SK-N-SH (cell line): ENCODE measurements around the gene ZNF622. TPM values are rescaled to one million over a fixed set of nuclear protein-coding genes. Genes with fewer than 3 reads are reported as not detected.

Experiments used
- CTCF ChIA-PET: fragments of 300-600, 350-600 bp; formaldehyde crosslinking; extraction: SDS; loops from one replicate; lab custom pipeline; 2021; lab: Yijun Ruan, JAX
- POLR2A ChIA-PET: fragments of 350-600 bp; sonication (Branson Sonifier 250); formaldehyde crosslinking; extraction: SDS; loops from one replicate; lab custom pipeline; 2020; ENCODE audit warnings: antibody characterized with exemption, inconsistent platforms; lab: Yijun Ruan, JAX
- DNase-seq: peaks from one replicate; pipeline ENCODE4 v3.0.0; 2012
- H2AFZ ChIP-seq: fragments of 200-600 bp; sonication (generic); 2 replicates; pipeline ENCODE4 v1.8.1; 2016; ENCODE audit warnings: antibody characterized with exemption, mild to moderate bottlenecking, low read depth
- H3F3A ChIP-seq: fragments of 200-600 bp; sonication (generic); replicated peaks from 2 replicates; pipeline ENCODE3; 2016; ENCODE audit warnings: antibody characterized with exemption, mild to moderate bottlenecking; ENCODE audit not compliant: insufficient read depth
- H3K27ac ChIP-seq, 2 experiments: fragments of 200-500 bp in 1 of 2; fragments of 200-600 bp in 1 of 2; sonication (Bioruptor generic) in 1 of 2; sonication (generic), shearing (Covaris generic) in 1 of 2; 2 replicates each; pipeline versions ENCODE4 v1.5.1 to v1.6.1; 2014 to 2016; ENCODE audit warnings: low read depth in 2 of 2, inconsistent platforms in 1 of 2, low read length in 1 of 2, mild to moderate bottlenecking in 1 of 2, mixed read lengths in 1 of 2
- H3K27me3 ChIP-seq: fragments of 200-600 bp; sonication (generic), shearing (Covaris generic); 2 replicates; pipeline ENCODE4 v1.6.1; 2016; ENCODE audit warnings: mixed run types; ENCODE audit not compliant: insufficient read depth
- H3K36me3 ChIP-seq, 2 experiments: fragments of 200-500 bp in 1 of 2; fragments of 200-600 bp in 1 of 2; sonication (Bioruptor generic) in 1 of 2; sonication (generic) in 1 of 2; replicated peaks in 1 of 2; 2 replicates each; pipeline versions ENCODE3 to v1.5.1; 2014 to 2016; ENCODE audit warnings: low read length in 1 of 2, mild to moderate bottlenecking in 1 of 2; ENCODE audit not compliant: insufficient read depth in 2 of 2, control insufficient read depth in 1 of 2
- H3K4me1 ChIP-seq, 2 experiments: fragments of 200-500 bp in 1 of 2; fragments of 200-600 bp in 1 of 2; sonication (Bioruptor generic) in 1 of 2; sonication (generic), shearing (Covaris generic) in 1 of 2; 2 replicates each; pipeline versions ENCODE4 v1.5.1 to v1.6.1; 2014 to 2016; ENCODE audit warnings: low read depth in 1 of 2, low read length in 1 of 2, mixed run types in 1 of 2; ENCODE audit not compliant: insufficient read depth in 2 of 2, control insufficient read depth in 1 of 2
- H3K4me2 ChIP-seq: fragments of 200-600 bp; sonication (generic), shearing (Covaris generic); 2 replicates; pipeline ENCODE4 v1.6.1; 2017; ENCODE audit warnings: mixed run types
- H3K4me3 ChIP-seq, 2 experiments: fragments of 200-500 bp in 1 of 2; fragments of 200-600 bp in 1 of 2; sonication (Bioruptor generic) in 1 of 2; sonication (generic), shearing (Covaris generic) in 1 of 2; 2 replicates each; pipeline versions ENCODE4 v1.5.1 to v1.8.1; 2014 to 2016; ENCODE audit warnings: low read depth in 2 of 2, inconsistent platforms in 1 of 2, low read length in 1 of 2, mild to moderate bottlenecking in 1 of 2, mixed read lengths in 1 of 2, moderate library complexity in 1 of 2
- H3K79me2 ChIP-seq: fragments of 200-600 bp; sonication (generic); 2 replicates; pipeline ENCODE4 v1.8.1; 2017; ENCODE audit warnings: mild to moderate bottlenecking; ENCODE audit not compliant: insufficient read depth
- H3K9ac ChIP-seq: fragments of 200-600 bp; sonication (generic); 2 replicates; pipeline ENCODE4 v1.6.1; 2017; ENCODE audit warnings: mixed run types
- H3K9me2 ChIP-seq: fragments of 200-600 bp; sonication (generic); 2 replicates; pipeline ENCODE4 v1.6.1; 2017; ENCODE audit warnings: mixed run types
- H3K9me3 ChIP-seq: fragments of 200-600 bp; sonication (generic); 2 replicates; pipeline ENCODE4 v1.6.1; 2017; ENCODE audit warnings: mixed run types, mild to moderate bottlenecking, moderate library complexity
- H4K20me1 ChIP-seq: fragments of 200-600 bp; sonication (generic); 2 replicates; pipeline ENCODE4 v1.6.1; 2017; ENCODE audit warnings: mild to moderate bottlenecking, mixed run types; ENCODE audit not compliant: insufficient read depth
- EZH2phosphoT487 ChIP-seq: fragments of 200-600 bp; sonication (generic); IDR thresholded peaks from 2 replicates; pipeline ENCODE4 v1.6.1; 2017; ENCODE audit warnings: low read depth, mixed run types, mild to moderate bottlenecking, antibody characterized with exemption, moderate library complexity, borderline replicate concordance
- FOSL2 ChIP-seq: IDR thresholded peaks from 2 replicates; pipeline ENCODE4 v1.4.0; 2012; ENCODE audit warnings: low read depth, mild to moderate bottlenecking, moderate library complexity, borderline replicate concordance
- FOXJ3 ChIP-seq: sonication (generic); formaldehyde crosslinking; IDR thresholded peaks from 2 replicates; pipeline ENCODE4 v1.5.1; 2020; ENCODE audit warnings: mild to moderate bottlenecking, missing genetic modification reagents
- FOXM1 ChIP-seq: IDR thresholded peaks from 2 replicates; pipeline ENCODE4 v1.4.0; 2012; ENCODE audit warnings: low read depth, mild to moderate bottlenecking
- JUND ChIP-seq: IDR thresholded peaks from 2 replicates; pipeline ENCODE4 v1.4.0; 2012
- MXI1 ChIP-seq: IDR thresholded peaks from 2 replicates; pipeline ENCODE4 v1.6.1; 2012; ENCODE audit warnings: mild to moderate bottlenecking, low read depth, low read length, improper control_type of control experiment
- NFIC ChIP-seq: IDR thresholded peaks from 2 replicates; pipeline ENCODE4 v1.4.0; 2012; ENCODE audit warnings: borderline replicate concordance
- POLR2AphosphoS5 ChIP-seq: IDR thresholded peaks from 2 replicates; pipeline ENCODE4 v1.6.1; 2012; ENCODE audit warnings: low read depth, low read length
- RFX5 ChIP-seq: IDR thresholded peaks from 2 replicates; pipeline ENCODE4 v1.6.1; 2012; ENCODE audit warnings: mild to moderate bottlenecking, improper control_type of control experiment, low read length
- RXRA ChIP-seq: IDR thresholded peaks from 2 replicates; pipeline ENCODE4 v1.4.0; 2012; ENCODE audit warnings: low read depth, mild to moderate bottlenecking, borderline replicate concordance
- SMC3 ChIP-seq: IDR thresholded peaks from 2 replicates; pipeline ENCODE4 v1.6.1; 2012; ENCODE audit warnings: low read depth, low read length, improper control_type of control experiment
- TAF1 ChIP-seq: IDR thresholded peaks from 2 replicates; pipeline ENCODE4 v1.6.1; 2012; ENCODE audit warnings: low read depth, mild to moderate bottlenecking, low read length, moderate library complexity, borderline replicate concordance
- TEAD4 ChIP-seq: IDR thresholded peaks from 2 replicates; pipeline ENCODE4 v1.4.0; 2012; ENCODE audit warnings: mild to moderate bottlenecking, borderline replicate concordance; ENCODE audit not compliant: insufficient read depth
- WGBS: methylation state at CpG from one replicate; pipeline ENCODE4 v1.1.6; 2017; ENCODE audit warnings: low lambda C conversion rate; 5-methylcytosine and 5-hydroxymethylcytosine counted together
- polyA plus RNA-seq, 3 experiments: library from polyadenylated mRNA; depleted of rRNA; stranded (reverse); fragments of >200 nt; gene quantifications; 2 replicates each; pipeline ENCODE4 v1.2.3, GENCODE V29; 2012
- TF ChIP-seq, protein P1 (sequence below): fragments of 200-600 bp; sonication (generic); IDR thresholded peaks from 2 replicates; pipeline ENCODE4 v1.6.1; 2017; ENCODE audit warnings: antibody characterized with exemption, mild to moderate bottlenecking, moderate library complexity
- TF ChIP-seq, protein P2 (sequence below): fragments of 150-350 bp; IDR thresholded peaks from 2 replicates; pipeline ENCODE4 v1.6.1; 2016; ENCODE audit warnings: mild to moderate bottlenecking, low read depth, low read length
- TF ChIP-seq, protein P3 (sequence below): IDR thresholded peaks from 2 replicates; pipeline ENCODE4 v1.6.1; 2012; ENCODE audit warnings: mild to moderate bottlenecking, low read depth, low read length, moderate library complexity

The ZNF622 gene
- polyA plus RNA-seq, 1 of the 3 experiments (the other 2 are of a cell fraction) = 20.0 TPM

DNA sequence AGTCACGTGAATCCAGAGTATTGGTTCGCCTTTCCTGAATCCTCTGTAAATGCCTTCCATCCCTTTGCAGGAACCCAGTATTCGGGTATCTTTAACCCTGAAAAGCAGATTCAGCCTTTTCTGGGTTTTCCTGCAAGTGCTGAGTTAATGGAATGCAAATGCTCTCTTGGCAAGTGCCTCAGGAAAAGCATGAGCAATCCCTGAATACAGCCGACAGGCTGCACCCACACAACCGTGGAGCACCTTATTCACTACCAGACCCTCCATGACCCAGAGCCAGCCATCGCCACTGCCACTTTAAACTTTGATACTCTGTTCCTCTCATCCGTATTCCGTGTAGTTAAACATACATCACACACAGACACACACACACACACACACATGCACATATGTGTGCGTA is 54.4 kb downstream of the ZNF622 start:
- Histone ChIP-seq H3K9ac (no peak overlapping the region), H3K36me3 (no peaks in the 10 kb centered on the region), H3K79me2 (no peaks in the 10 kb centered on the region), H3K4me3 (no peak overlapping the region), H3K9me3 (no peaks in the 10 kb centered on the region), H3K4me1 (peaks cover 11% of the 10 kb centered on the region in 2 experiments; a peak in 2 of 4 replicates), H4K20me1 (no peaks in the 10 kb centered on the region), H3K9me2 (no peaks in the 10 kb centered on the region), H3K27me3 (no peaks in the 10 kb centered on the region), H3F3A (no peaks in the 10 kb centered on the region), H3K27ac (peak overlapping the region in 1 of 2 experiments; percentile 16; a peak in 1 of 4 replicates), H2AFZ (no peak overlapping the region), H3K4me2 (peak overlapping the region; percentile 13; the same call in 1 of the 2 replicates)
- TF ChIP-seq EZH2phosphoT487 (no peak), RFX5 (no peak), RXRA (no peak)
- WGBS = 57% methylated on average over 9 of the region's 9 CpGs
- DNase-seq = no peak
- POLR2A ChIA-PET = no interaction called here
- CTCF ChIA-PET = no interaction called here

DNA sequence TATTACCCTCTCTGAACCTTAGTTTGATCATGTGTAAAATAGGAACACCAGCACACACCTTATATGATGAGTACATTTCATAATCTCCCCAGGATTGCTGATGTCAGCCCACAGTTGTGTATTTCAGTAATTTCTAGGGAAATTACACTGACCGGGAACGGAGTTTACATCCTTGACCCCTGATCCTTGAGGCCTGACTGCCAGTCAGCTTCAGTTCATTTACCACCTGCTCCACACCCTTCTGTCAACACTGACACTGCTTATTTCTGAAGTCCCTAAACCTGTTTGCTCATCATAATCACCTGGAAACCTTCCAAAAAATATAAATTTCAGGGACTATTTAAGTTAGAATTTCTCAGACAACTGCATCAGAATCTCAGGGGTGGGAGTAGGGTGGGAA is 55.3 kb downstream of the ZNF622 start:
- H3K36me3 ChIP-seq = no peaks in the 10 kb centered on the region
- no peak overlapping the region for H3K9ac ChIP-seq
- H3K4me3 ChIP-seq = no peak overlapping the region
- DNase-seq = no peak
- no peaks in the 10 kb centered on the region for H3F3A ChIP-seq
- H3K4me2 ChIP-seq = no peak overlapping the region
- peaks cover 11% of the 10 kb centered on the region in 2 experiments; a peak in 2 of 4 replicates for H3K4me1 ChIP-seq
- H3K79me2 ChIP-seq = no peaks in the 10 kb centered on the region
- 75% methylated on average over 2 of the region's 2 CpGs for WGBS
- no peak overlapping the region for H2AFZ ChIP-seq
- POLR2A ChIA-PET = no interaction called here
- CTCF ChIA-PET = no interaction called here
- H3K27me3 ChIP-seq = no peaks in the 10 kb centered on the region
- TF ChIP-seq TEAD4 (no peak), SMC3 (no peak), FOSL2 (no peak), TAF1 (no peak), JUND (no peak), FOXJ3 (no peak), POLR2AphosphoS5 (no peak), NFIC (no peak), MXI1 (no peak), EZH2phosphoT487 (no peak), FOXM1 (no peak)
- TF ChIP-seq, protein P1, sequence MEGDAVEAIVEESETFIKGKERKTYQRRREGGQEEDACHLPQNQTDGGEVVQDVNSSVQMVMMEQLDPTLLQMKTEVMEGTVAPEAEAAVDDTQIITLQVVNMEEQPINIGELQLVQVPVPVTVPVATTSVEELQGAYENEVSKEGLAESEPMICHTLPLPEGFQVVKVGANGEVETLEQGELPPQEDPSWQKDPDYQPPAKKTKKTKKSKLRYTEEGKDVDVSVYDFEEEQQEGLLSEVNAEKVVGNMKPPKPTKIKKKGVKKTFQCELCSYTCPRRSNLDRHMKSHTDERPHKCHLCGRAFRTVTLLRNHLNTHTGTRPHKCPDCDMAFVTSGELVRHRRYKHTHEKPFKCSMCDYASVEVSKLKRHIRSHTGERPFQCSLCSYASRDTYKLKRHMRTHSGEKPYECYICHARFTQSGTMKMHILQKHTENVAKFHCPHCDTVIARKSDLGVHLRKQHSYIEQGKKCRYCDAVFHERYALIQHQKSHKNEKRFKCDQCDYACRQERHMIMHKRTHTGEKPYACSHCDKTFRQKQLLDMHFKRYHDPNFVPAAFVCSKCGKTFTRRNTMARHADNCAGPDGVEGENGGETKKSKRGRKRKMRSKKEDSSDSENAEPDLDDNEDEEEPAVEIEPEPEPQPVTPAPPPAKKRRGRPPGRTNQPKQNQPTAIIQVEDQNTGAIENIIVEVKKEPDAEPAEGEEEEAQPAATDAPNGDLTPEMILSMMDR = no peak
- TF ChIP-seq, protein P2, sequence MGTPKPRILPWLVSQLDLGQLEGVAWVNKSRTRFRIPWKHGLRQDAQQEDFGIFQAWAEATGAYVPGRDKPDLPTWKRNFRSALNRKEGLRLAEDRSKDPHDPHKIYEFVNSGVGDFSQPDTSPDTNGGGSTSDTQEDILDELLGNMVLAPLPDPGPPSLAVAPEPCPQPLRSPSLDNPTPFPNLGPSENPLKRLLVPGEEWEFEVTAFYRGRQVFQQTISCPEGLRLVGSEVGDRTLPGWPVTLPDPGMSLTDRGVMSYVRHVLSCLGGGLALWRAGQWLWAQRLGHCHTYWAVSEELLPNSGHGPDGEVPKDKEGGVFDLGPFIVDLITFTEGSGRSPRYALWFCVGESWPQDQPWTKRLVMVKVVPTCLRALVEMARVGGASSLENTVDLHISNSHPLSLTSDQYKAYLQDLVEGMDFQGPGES = no peak
- TF ChIP-seq, protein P3, sequence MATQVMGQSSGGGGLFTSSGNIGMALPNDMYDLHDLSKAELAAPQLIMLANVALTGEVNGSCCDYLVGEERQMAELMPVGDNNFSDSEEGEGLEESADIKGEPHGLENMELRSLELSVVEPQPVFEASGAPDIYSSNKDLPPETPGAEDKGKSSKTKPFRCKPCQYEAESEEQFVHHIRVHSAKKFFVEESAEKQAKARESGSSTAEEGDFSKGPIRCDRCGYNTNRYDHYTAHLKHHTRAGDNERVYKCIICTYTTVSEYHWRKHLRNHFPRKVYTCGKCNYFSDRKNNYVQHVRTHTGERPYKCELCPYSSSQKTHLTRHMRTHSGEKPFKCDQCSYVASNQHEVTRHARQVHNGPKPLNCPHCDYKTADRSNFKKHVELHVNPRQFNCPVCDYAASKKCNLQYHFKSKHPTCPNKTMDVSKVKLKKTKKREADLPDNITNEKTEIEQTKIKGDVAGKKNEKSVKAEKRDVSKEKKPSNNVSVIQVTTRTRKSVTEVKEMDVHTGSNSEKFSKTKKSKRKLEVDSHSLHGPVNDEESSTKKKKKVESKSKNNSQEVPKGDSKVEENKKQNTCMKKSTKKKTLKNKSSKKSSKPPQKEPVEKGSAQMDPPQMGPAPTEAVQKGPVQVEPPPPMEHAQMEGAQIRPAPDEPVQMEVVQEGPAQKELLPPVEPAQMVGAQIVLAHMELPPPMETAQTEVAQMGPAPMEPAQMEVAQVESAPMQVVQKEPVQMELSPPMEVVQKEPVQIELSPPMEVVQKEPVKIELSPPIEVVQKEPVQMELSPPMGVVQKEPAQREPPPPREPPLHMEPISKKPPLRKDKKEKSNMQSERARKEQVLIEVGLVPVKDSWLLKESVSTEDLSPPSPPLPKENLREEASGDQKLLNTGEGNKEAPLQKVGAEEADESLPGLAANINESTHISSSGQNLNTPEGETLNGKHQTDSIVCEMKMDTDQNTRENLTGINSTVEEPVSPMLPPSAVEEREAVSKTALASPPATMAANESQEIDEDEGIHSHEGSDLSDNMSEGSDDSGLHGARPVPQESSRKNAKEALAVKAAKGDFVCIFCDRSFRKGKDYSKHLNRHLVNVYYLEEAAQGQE = no peak
- TF ChIP-seq, all 33 proteins: peak for 0
- Histone ChIP-seq H4K20me1 (no peaks in the 10 kb centered on the region), H3K9me3 (no peaks in the 10 kb centered on the region), H3K9me2 (no peaks in the 10 kb centered on the region), H3K27ac (no peak overlapping the region)
